ENCODE data around the gene IL17RB. TPM values are rescaled to one million over a fixed set of nuclear protein-coding genes. Genes with fewer than 3 reads are reported as not detected.

IL17RB gene
- total and polyA plus RNA-seq, 8 donors, result 4.0 to 18.8 (median 6.6) TPM

GRCh38 chr3:53813229-53813628 lies 33.1 kb upstream of the IL17RB start:
- 72 to 77% methylated on average over 5 of the region's 5 CpGs for WGBS, 2 donors

DNA sequence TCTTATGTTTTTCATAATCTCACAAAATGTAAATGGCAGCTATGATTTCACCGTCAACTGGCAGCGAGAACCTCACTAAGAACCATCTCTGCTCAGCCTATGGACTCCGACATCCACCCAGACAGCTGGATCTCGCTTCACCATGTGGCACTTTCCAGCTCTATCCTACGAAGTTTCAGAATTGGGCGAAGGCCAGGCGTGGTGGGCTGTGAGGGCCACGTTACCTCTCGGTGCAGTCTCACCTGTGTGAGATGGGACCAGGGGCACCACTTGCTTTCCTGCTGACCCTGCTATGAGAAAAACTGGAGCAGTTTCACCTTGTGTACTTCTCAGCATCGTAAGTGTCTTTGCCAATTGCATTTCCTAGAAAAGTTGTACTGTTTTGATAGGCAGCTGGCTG lies 32.5 kb upstream of the IL17RB start:
- intact Hi-C loops (cut with DNase I), result no loop called here
- H3K27ac ChIP-seq, result no peak overlapping the region
- FAIRE-seq (no peak), DNase-seq (no peak), ATAC-seq (no peak)
- H3K4me3 ChIP-seq, result no peak overlapping the region
- H3K9me3 ChIP-seq, result no peaks in the 10 kb centered on the region
- no peaks in the 10 kb centered on the region for H3K27me3 ChIP-seq
- no peak for TF ChIP-seq CTCF (IDR thresholded peaks at IDR 0.05)
- peaks cover 0 to 34% (median 19%) of the 10 kb centered on the region in 3 donors for H3K36me3 ChIP-seq
- no peaks in the 10 kb centered on the region for H3K4me1 ChIP-seq
- WGBS, 2 donors, result 87 to 88% methylated on average over 10 of the region's 10 CpGs

More at GRCh38 chr3:53813229-53813628, 33.1 kb upstream of the IL17RB start:
- Histone ChIP-seq H3K27me3 (no peaks in the 10 kb centered on the region), H3K36me3 (peaks cover 0 to 28% (median 14%) of the 10 kb centered on the region in 3 donors), H3K4me3 (no peak overlapping the region), H3K4me1 (no peaks in the 10 kb centered on the region), H3K27ac (no peak overlapping the region), H3K9me3 (no peaks in the 10 kb centered on the region)
- no peak for TF ChIP-seq CTCF (IDR thresholded peaks at IDR 0.05)
- FAIRE-seq (no peak), DNase-seq (no peak), ATAC-seq (no peak)
- intact Hi-C loops (cut with DNase I), result no loop called here

GRCh38 chr3:53815067-53815466 lies 31.3 kb upstream of the IL17RB start:
- Histone ChIP-seq H3K36me3 (peaks cover 0 to 46% (median 30%) of the 10 kb centered on the region in 3 donors), H3K27me3 (no peaks in the 10 kb centered on the region), H3K4me3 (no peak overlapping the region), H3K9me3 (no peaks in the 10 kb centered on the region), H3K4me1 (no peaks in the 10 kb centered on the region), H3K27ac (no peak overlapping the region)
- DNase-seq, result no peak
- intact Hi-C loops (cut with DNase I), result no loop called here
- no peak for ATAC-seq
- no peak for TF ChIP-seq CTCF (IDR thresholded peaks at IDR 0.05)
- no peak for FAIRE-seq
- WGBS, 2 donors, result 94 to 97% methylated on average over 4 of the region's 4 CpGs

DNA sequence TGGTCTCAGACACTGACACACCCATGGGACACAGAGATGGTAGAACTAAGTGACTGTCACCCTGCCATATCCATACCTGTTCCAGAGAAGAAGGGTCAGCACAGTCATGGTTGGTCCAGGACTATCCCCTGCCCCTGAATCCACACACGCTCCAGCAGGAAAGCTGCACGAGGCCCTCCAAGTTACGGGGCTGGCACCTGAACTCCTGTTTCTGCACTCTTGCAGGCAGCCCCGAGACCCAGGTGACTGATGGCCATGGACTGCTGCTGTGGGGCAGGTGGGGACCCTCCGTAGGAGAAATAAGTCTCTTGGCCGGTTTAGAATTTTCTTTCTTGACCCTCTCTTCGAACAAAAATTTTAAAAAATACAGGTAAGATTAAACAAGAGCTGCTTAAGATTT lies 30.7 kb upstream of the IL17RB start:
- FAIRE-seq (no peak), ATAC-seq (no peak), DNase-seq (no peak)
- TF ChIP-seq CTCF (IDR thresholded peaks at IDR 0.05), result no peak
- no peaks in the 10 kb centered on the region for H3K4me1 ChIP-seq
- no peak overlapping the region for H3K4me3 ChIP-seq
- no peaks in the 10 kb centered on the region for H3K27me3 ChIP-seq
- peaks cover 0 to 52% (median 32%) of the 10 kb centered on the region in 3 donors for H3K36me3 ChIP-seq
- no peaks in the 10 kb centered on the region for H3K9me3 ChIP-seq
- intact Hi-C loops (cut with DNase I), result no loop called here
- no peak overlapping the region for H3K27ac ChIP-seq
- 96 to 99% methylated on average over 7 of the region's 7 CpGs for WGBS, 2 donors

DNA sequence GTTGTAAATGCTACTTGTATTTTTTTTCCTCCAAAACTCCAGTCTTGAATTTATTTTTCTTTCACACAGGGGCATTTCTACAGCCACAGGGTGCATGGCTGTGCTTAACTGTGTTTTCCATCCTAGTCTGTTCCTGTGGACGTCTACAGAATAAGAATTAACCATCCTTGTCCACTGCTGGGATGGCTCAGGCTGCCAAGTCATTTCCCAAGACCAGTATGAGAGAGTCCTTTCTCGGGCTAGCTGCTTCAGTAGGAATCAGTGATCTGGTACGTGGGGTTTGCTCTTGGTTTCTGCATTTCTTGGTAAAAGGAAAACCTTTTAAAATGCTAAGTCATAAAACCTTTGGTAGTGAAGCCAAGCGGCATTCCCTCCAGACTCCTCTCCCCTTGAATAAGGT lies 29.9 kb upstream of the IL17RB start:
- ATAC-seq, result no peak
- H3K36me3 ChIP-seq, result peaks cover 0 to 60% (median 32%) of the 10 kb centered on the region in 3 donors
- TF ChIP-seq CTCF (IDR thresholded peaks at IDR 0.05), result no peak
- no peaks in the 10 kb centered on the region for H3K4me1 ChIP-seq
- no peaks in the 10 kb centered on the region for H3K27me3 ChIP-seq
- H3K9me3 ChIP-seq, result no peaks in the 10 kb centered on the region
- H3K4me3 ChIP-seq, result no peak overlapping the region
- no peak for FAIRE-seq
- DNase-seq, result no peak
- intact Hi-C loops (cut with DNase I), result no loop called here
- WGBS, 2 donors, result 88 to 91% methylated on average over 4 of the region's 4 CpGs
- no peak overlapping the region for H3K27ac ChIP-seq
